ENCODE measurements around the gene ASCC3.

DNA sequence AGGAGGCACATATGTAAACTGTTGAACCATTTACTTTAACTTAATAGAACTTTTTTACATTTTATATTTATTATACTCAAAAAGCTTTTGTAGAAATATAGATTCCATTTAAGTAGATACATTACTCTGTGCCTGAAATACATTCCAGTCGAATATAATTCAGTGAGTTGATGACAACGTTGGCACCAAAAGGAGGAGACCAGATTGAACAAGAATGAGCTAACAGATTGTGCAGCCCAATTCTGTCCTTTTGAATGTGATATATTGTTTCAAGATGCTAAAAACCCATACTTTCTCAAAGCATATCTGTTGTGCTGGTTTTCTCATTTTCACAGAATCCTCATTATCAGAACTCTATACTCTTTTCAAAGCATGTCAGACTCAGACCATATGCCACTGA is 269.0 kb downstream of the ASCC3 start:
- no peak for TF ChIP-seq POLR2A (IDR thresholded peaks at IDR 0.05)
- TF ChIP-seq, protein P1, sequence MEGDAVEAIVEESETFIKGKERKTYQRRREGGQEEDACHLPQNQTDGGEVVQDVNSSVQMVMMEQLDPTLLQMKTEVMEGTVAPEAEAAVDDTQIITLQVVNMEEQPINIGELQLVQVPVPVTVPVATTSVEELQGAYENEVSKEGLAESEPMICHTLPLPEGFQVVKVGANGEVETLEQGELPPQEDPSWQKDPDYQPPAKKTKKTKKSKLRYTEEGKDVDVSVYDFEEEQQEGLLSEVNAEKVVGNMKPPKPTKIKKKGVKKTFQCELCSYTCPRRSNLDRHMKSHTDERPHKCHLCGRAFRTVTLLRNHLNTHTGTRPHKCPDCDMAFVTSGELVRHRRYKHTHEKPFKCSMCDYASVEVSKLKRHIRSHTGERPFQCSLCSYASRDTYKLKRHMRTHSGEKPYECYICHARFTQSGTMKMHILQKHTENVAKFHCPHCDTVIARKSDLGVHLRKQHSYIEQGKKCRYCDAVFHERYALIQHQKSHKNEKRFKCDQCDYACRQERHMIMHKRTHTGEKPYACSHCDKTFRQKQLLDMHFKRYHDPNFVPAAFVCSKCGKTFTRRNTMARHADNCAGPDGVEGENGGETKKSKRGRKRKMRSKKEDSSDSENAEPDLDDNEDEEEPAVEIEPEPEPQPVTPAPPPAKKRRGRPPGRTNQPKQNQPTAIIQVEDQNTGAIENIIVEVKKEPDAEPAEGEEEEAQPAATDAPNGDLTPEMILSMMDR (IDR thresholded peaks at IDR 0.05 in 4 of 5, conservative IDR thresholded peaks at IDR 0.05 in 1 of 5), result no peak

Measured in gastrocnemius medialis (tissue), 4 donors.